Uterus (tissue), 4 donors: ENCODE data around the gene ABHD4. TPM values are rescaled to one million over a fixed set of nuclear protein-coding genes. Genes with fewer than 3 reads are reported as not detected.
A peak's percentile ranks its signal among the peaks of the same experiment; 100 is the strongest.

Source experiments
- DNase-seq, 2 donors: peaks; one replicate each; pipeline ENCODE4 v3.0.0-alpha.2; 2019 to 2020
- H3K27ac ChIP-seq, 2 donors: fragments of 200-600 bp; sonication (generic); 1 replicate in 1 of 2; 2 replicates in 1 of 2; pipeline ENCODE4 v1.5.1; 2016 to 2018
- H3K27me3 ChIP-seq, 2 donors: fragments of 200-600 bp; sonication (generic); one replicate each; pipeline ENCODE4 v1.5.1; 2018 to 2019; ENCODE audit warnings: control low read depth in 1 of 2
- H3K36me3 ChIP-seq, 2 donors: fragments of 200-600 bp; sonication (generic); one replicate each; pipeline ENCODE4 v1.5.1; 2019; ENCODE audit warnings: control low read depth in 1 of 2
- H3K4me1 ChIP-seq, 2 donors: fragments of 200-600 bp; sonication (generic); one replicate each; pipeline ENCODE4 v1.5.1; 2018 to 2019; ENCODE audit warnings: control low read depth in 1 of 2
- H3K4me3 ChIP-seq, 2 donors: fragments of 200-600 bp; sonication (generic); 1 replicate in 1 of 2; 2 replicates in 1 of 2; pipeline ENCODE4 v1.5.1; 2018 to 2019; ENCODE audit warnings: mild to moderate bottlenecking in 1 of 2
- H3K9me3 ChIP-seq, 2 donors: fragments of 200-600 bp; sonication (generic); one replicate each; pipeline ENCODE4 v1.5.1; 2019; ENCODE audit warnings: control low read depth in 1 of 2
- CTCF ChIP-seq, 4 experiments: fragments of 200-600 bp in 2 of 4; fragments of 450-650 bp in 2 of 4; sonication (generic) in 2 of 4; IDR thresholded peaks; one replicate each; pipeline ENCODE4 v1.5.1; 2016 to 2019; ENCODE audit warnings: antibody characterized with exemption in 4 of 4, mild to moderate bottlenecking in 2 of 4, moderate library complexity in 1 of 4
- POLR2A ChIP-seq, 2 donors: fragments of 450-650 bp; IDR thresholded peaks; one replicate each; pipeline ENCODE4 v1.6.1; 2016; ENCODE audit warnings: antibody characterized with exemption in 2 of 2, mild to moderate bottlenecking in 1 of 2, moderate library complexity in 1 of 2
- intact Hi-C: fragments of 100-400 bp; cut with DNase I; formaldehyde crosslinking; loops from one replicate; pipeline ENCODE4 v1.15.1; 2023; ENCODE audit warnings: low total_unique reads
- total RNA-seq, 4 donors: library from RNA; depleted of rRNA in 3 of 4; stranded (reverse); fragments of >200 nt in 3 of 4; gene quantifications; one replicate each; pipeline versions ENCODE4 v1.1.0 to v1.2.4, GENCODE V29; 2014 to 2023
- donor health status: DM: yes; HTN: yes; CAD: no.

Gene ABHD4
- total RNA-seq, 4 donors from 2014 or later = 17.9 to 40.0 (median 28.6) TPM

- no peaks in the 10 kb centered on the region for H3K4me1 ChIP-seq
- no peaks in the 10 kb centered on the region for H3K36me3 ChIP-seq
- no peak overlapping the region for H3K4me3 ChIP-seq
- no peak overlapping the region for H3K27ac ChIP-seq
- TF ChIP-seq POLR2A (IDR thresholded peaks at IDR 0.05) (no peak), CTCF (IDR thresholded peaks at IDR 0.05) (peak; percentile 64 to 76 (median 74))
- intact Hi-C loops = loop anchor here (10.0 kb wide), 1 partner anchor 98 kb away; no protein-coding TSS in a partner anchor
- no peaks in the 10 kb centered on the region for H3K9me3 ChIP-seq
- no peaks in the 10 kb centered on the region for H3K27me3 ChIP-seq
- peak; percentile 52 to 60 for DNase-seq
These were observed 55.0 kb downstream of the ABHD4 start for GRCh38 chr14:22653012-22653621.

GRCh38 chr14:22656226-22656625 is 58.1 kb downstream of the ABHD4 start:
- DNase-seq = no peak
- Histone ChIP-seq H3K9me3 (no peaks in the 10 kb centered on the region), H3K27ac (no peak overlapping the region), H3K36me3 (no peaks in the 10 kb centered on the region), H3K4me1 (no peaks in the 10 kb centered on the region), H3K4me3 (no peak overlapping the region), H3K27me3 (no peaks in the 10 kb centered on the region)
- TF ChIP-seq CTCF (IDR thresholded peaks at IDR 0.05) (no peak), POLR2A (IDR thresholded peaks at IDR 0.05) (no peak)
- intact Hi-C loops = loop anchor here (10.0 kb wide), 1 partner anchor 101 kb away; no protein-coding TSS in a partner anchor

GRCh38 chr14:22656945-22657731 is 59.0 kb downstream of the ABHD4 start:
- DNase-seq = no peak
- H3K36me3 ChIP-seq = no peaks in the 10 kb centered on the region
- H3K4me3 ChIP-seq = no peak overlapping the region
- no peak for TF ChIP-seq POLR2A (IDR thresholded peaks at IDR 0.05)
- no peaks in the 10 kb centered on the region for H3K27me3 ChIP-seq
- intact Hi-C loops = loop anchor here (10.0 kb wide), 1 partner anchor 102 kb away; no protein-coding TSS in a partner anchor
- H3K9me3 ChIP-seq = no peaks in the 10 kb centered on the region
- H3K27ac ChIP-seq = no peak overlapping the region
- H3K4me1 ChIP-seq = no peaks in the 10 kb centered on the region

GRCh38 chr14:22657861-22658260 is 59.8 kb downstream of the ABHD4 start:
- DNase-seq = no peak
- H3K27me3 ChIP-seq = no peaks in the 10 kb centered on the region
- H3K36me3 ChIP-seq = no peaks in the 10 kb centered on the region
- no peaks in the 10 kb centered on the region for H3K4me1 ChIP-seq
- no peak overlapping the region for H3K4me3 ChIP-seq
- TF ChIP-seq POLR2A (IDR thresholded peaks at IDR 0.05) (no peak), CTCF (IDR thresholded peaks at IDR 0.05) (peak in 2 of 4 experiments; percentile 9 to 31)
- intact Hi-C loops = loop anchor here (10.0 kb wide), 1 partner anchor 103 kb away; no protein-coding TSS in a partner anchor
- no peak overlapping the region for H3K27ac ChIP-seq
- no peaks in the 10 kb centered on the region for H3K9me3 ChIP-seq

GRCh38 chr14:22658946-22659345 is 60.8 kb downstream of the ABHD4 start:
- no peak for DNase-seq
- intact Hi-C loops = loop anchor here (10.0 kb wide), 1 partner anchor 104 kb away; no protein-coding TSS in a partner anchor
- TF ChIP-seq POLR2A (IDR thresholded peaks at IDR 0.05) (no peak), CTCF (IDR thresholded peaks at IDR 0.05) (no peak)
- Histone ChIP-seq H3K4me1 (no peaks in the 10 kb centered on the region), H3K9me3 (no peaks in the 10 kb centered on the region), H3K4me3 (no peak overlapping the region), H3K27ac (no peak overlapping the region), H3K36me3 (no peaks in the 10 kb centered on the region), H3K27me3 (no peaks in the 10 kb centered on the region)
